Measurements from ENCODE around the gene EXOC6B. TPM values are rescaled to one million over a fixed set of nuclear protein-coding genes. Genes with fewer than 3 reads are reported as not detected.

The EXOC6B gene
- total RNA-seq, 4 donors from 2014 or later = 14.6 to 49.6 (median 19.3) TPM

GRCh38 chr2:72843301-72843700, 17.5 kb upstream of the EXOC6B start:
- in situ Hi-C loops (cut with MboI; ENCODE audit: low sequenced_read_pairs in 4 of 4) (no loop called here), intact Hi-C loops (cut with DNase I; ENCODE audit: low total_unique reads) (no loop called here)
- DNase-seq = no peak
- TF ChIP-seq POLR2A (IDR thresholded peaks at IDR 0.05) (no peak), CTCF (IDR thresholded peaks at IDR 0.05 in 4 of 5, conservative IDR thresholded peaks at IDR 0.05 in 1 of 5) (no peak)
- Histone ChIP-seq H3K27ac (no peak overlapping the region), H3K4me3 (no peak overlapping the region), H3K4me1 (no peaks in the 10 kb centered on the region), H3K36me3 (no peaks in the 10 kb centered on the region), H3K27me3 (no peaks in the 10 kb centered on the region), H3K9me3 (no peaks in the 10 kb centered on the region)
- no peak for ATAC-seq

GRCh38 chr2:72841462-72842125, 15.8 kb upstream of the EXOC6B start:
- ATAC-seq = no peak

GRCh38 chr2:72840066-72840465, 14.2 kb upstream of the EXOC6B start:
- no peaks in the 10 kb centered on the region for H3K27me3 ChIP-seq
- H3K4me3 ChIP-seq = no peak overlapping the region
- DNase-seq (no peak), ATAC-seq (no peak)
- no peak overlapping the region for H3K27ac ChIP-seq
- H3K9me3 ChIP-seq = no peaks in the 10 kb centered on the region
- TF ChIP-seq POLR2A (IDR thresholded peaks at IDR 0.05) (no peak), CTCF (IDR thresholded peaks at IDR 0.05 in 4 of 5, conservative IDR thresholded peaks at IDR 0.05 in 1 of 5) (no peak)
- intact Hi-C loops (cut with DNase I; ENCODE audit: low total_unique reads) (no loop called here), in situ Hi-C loops (cut with MboI; ENCODE audit: low sequenced_read_pairs in 4 of 4) (no loop called here)
- H3K4me1 ChIP-seq = no peaks in the 10 kb centered on the region
- H3K36me3 ChIP-seq = no peaks in the 10 kb centered on the region

More at GRCh38 chr2:72841462-72842125, 15.8 kb upstream of the EXOC6B start:
- H3K9me3 ChIP-seq = no peaks in the 10 kb centered on the region
- intact Hi-C loops (cut with DNase I; ENCODE audit: low total_unique reads) (no loop called here), in situ Hi-C loops (cut with MboI; ENCODE audit: low sequenced_read_pairs in 4 of 4) (no loop called here)
- no peak overlapping the region for H3K4me3 ChIP-seq
- no peaks in the 10 kb centered on the region for H3K4me1 ChIP-seq
- TF ChIP-seq CTCF (IDR thresholded peaks at IDR 0.05 in 4 of 5, conservative IDR thresholded peaks at IDR 0.05 in 1 of 5) (no peak), POLR2A (IDR thresholded peaks at IDR 0.05) (no peak)
- DNase-seq = no peak
- H3K36me3 ChIP-seq = no peaks in the 10 kb centered on the region
- H3K27me3 ChIP-seq = no peaks in the 10 kb centered on the region
- no peak overlapping the region for H3K27ac ChIP-seq

- H3K27me3 ChIP-seq = no peaks in the 10 kb centered on the region
- TF ChIP-seq POLR2A (IDR thresholded peaks at IDR 0.05) (no peak), CTCF (IDR thresholded peaks at IDR 0.05 in 4 of 5, conservative IDR thresholded peaks at IDR 0.05 in 1 of 5) (no peak)
- H3K4me1 ChIP-seq = no peaks in the 10 kb centered on the region
- H3K4me3 ChIP-seq = no peak overlapping the region
- no peaks in the 10 kb centered on the region for H3K36me3 ChIP-seq
- DNase-seq = no peak
- ATAC-seq = no peak
- no peak overlapping the region for H3K27ac ChIP-seq
- in situ Hi-C loops (cut with MboI; ENCODE audit: low sequenced_read_pairs in 4 of 4) = no loop called here
- intact Hi-C loops (cut with DNase I; ENCODE audit: low total_unique reads) = no loop called here
- H3K9me3 ChIP-seq = no peaks in the 10 kb centered on the region
These were observed 11.3 kb upstream of the EXOC6B start for GRCh38 chr2:72837171-72837570.

GRCh38 chr2:72835403-72835802, 9.6 kb upstream of the EXOC6B start:
- TF ChIP-seq CTCF (IDR thresholded peaks at IDR 0.05 in 4 of 5, conservative IDR thresholded peaks at IDR 0.05 in 1 of 5) = no peak
- TF ChIP-seq POLR2A (IDR thresholded peaks at IDR 0.05) = no peak
- in situ Hi-C loops (cut with MboI; ENCODE audit: low sequenced_read_pairs in 4 of 4) = no loop called here
- no peak overlapping the region for H3K4me3 ChIP-seq
- no peaks in the 10 kb centered on the region for H3K27me3 ChIP-seq
- no peaks in the 10 kb centered on the region for H3K9me3 ChIP-seq
- intact Hi-C loops (cut with DNase I; ENCODE audit: low total_unique reads) = no loop called here
- ATAC-seq (no peak), DNase-seq (no peak)
- H3K4me1 ChIP-seq = no peaks in the 10 kb centered on the region
- no peaks in the 10 kb centered on the region for H3K36me3 ChIP-seq
- no peak overlapping the region for H3K27ac ChIP-seq

All from gastrocnemius medialis (tissue), 4 donors.